ENCODE results near the gene PLCD1. TPM values are rescaled to one million over a fixed set of nuclear protein-coding genes. Genes with fewer than 3 reads are reported as not detected.

PLCD1 gene
- total and polyA plus RNA-seq, 8 donors: 7.5 to 15.6 (median 10.1) TPM

GRCh38 chr3:38000242-38000916 is 29.1 kb downstream of the PLCD1 start:
- Histone ChIP-seq H3K27ac (no peak overlapping the region), H3K4me1 (peaks cover 16 to 25% (median 17%) of the 10 kb centered on the region in 3 donors), H3K27me3 (no peaks in the 10 kb centered on the region), H3K36me3 (no peaks in the 10 kb centered on the region), H3K4me3 (no peak overlapping the region), H3K9me3 (no peaks in the 10 kb centered on the region)
- WGBS, 2 donors: 90 to 93% methylated on average over 6 of the region's 6 CpGs
- no peak for ATAC-seq
- no peak for TF ChIP-seq CTCF (IDR thresholded peaks at IDR 0.05)
- DNase-seq: peak in 5 of 6 donors; percentile 2 to 40 (median 21)
- intact Hi-C loops (cut with DNase I): no loop called here
- FAIRE-seq: no peak

DNA sequence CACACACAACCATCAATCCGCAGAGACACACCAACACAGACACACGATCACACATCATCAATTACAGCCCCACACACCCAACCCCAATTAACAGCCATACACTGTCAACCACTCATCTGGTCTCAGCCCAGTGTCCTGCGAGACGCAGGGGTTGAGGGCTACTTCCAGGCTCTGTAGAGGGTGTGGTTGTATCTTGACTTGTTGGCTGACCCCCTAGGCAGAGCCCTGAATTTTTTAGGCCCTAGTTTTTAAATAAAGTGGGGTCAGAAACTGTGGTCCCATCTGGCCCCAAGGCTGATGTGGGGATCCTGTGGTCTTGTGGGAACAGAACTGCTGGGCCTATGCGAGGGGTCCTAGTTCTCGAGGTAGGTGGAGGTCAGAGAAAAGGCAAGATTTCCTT is 29.6 kb downstream of the PLCD1 start:
- Histone ChIP-seq H3K36me3 (no peaks in the 10 kb centered on the region), H3K9me3 (no peaks in the 10 kb centered on the region), H3K27ac (no peak overlapping the region), H3K27me3 (no peaks in the 10 kb centered on the region), H3K4me1 (peaks cover 16 to 20% (median 17%) of the 10 kb centered on the region in 3 donors), H3K4me3 (no peak overlapping the region)
- WGBS, 2 donors: 89 to 95% methylated on average over 6 of the region's 6 CpGs
- intact Hi-C loops (cut with DNase I): no loop called here
- ATAC-seq: no peak
- no peak for FAIRE-seq
- DNase-seq: peak in 4 of 6 donors; percentile 1 to 21 (median 13)
- no peak for TF ChIP-seq CTCF (IDR thresholded peaks at IDR 0.05)

- no peak overlapping the region for H3K4me3 ChIP-seq
- H3K27ac ChIP-seq: peak overlapping the region; percentile 58 to 88 (median 77)
- no peak for FAIRE-seq
- peaks cover 6 to 12% (median 7%) of the 10 kb centered on the region in 3 donors for H3K4me1 ChIP-seq
- no peak for ATAC-seq
- no peak for TF ChIP-seq CTCF (IDR thresholded peaks at IDR 0.05)
- intact Hi-C loops (cut with DNase I): no loop called here
- WGBS, 2 donors: 84 to 95% methylated on average over 6 of the region's 6 CpGs
- H3K9me3 ChIP-seq: no peaks in the 10 kb centered on the region
- DNase-seq: peak; percentile 14 to 84 (median 52)
- no peaks in the 10 kb centered on the region for H3K36me3 ChIP-seq
- no peaks in the 10 kb centered on the region for H3K27me3 ChIP-seq
Measured at GRCh38 chr3:37997791-37998370, 31.6 kb downstream of the PLCD1 start.

- no peak for TF ChIP-seq CTCF (IDR thresholded peaks at IDR 0.05)
- Histone ChIP-seq H3K4me1 (peaks cover 6 to 14% (median 12%) of the 10 kb centered on the region in 3 donors), H3K9me3 (no peaks in the 10 kb centered on the region), H3K4me3 (no peak overlapping the region), H3K27ac (no peak overlapping the region), H3K27me3 (no peaks in the 10 kb centered on the region), H3K36me3 (no peaks in the 10 kb centered on the region)
- peak in 5 of 6 donors; percentile 10 to 73 (median 33) for DNase-seq
- FAIRE-seq: no peak
- no peak for ATAC-seq
- intact Hi-C loops (cut with DNase I): no loop called here
- WGBS, 2 donors: 84 to 85% methylated on average over 10 of the region's 10 CpGs
Measured at GRCh38 chr3:37997342-37997741, 32.1 kb downstream of the PLCD1 start.

GRCh38 chr3:37996785-37997301 is 32.6 kb downstream of the PLCD1 start:
- H3K9me3 ChIP-seq: no peaks in the 10 kb centered on the region

More at GRCh38 chr3:37996785-37997301, 32.6 kb downstream of the PLCD1 start:
- peak; percentile 77 to 90 (median 84) for TF ChIP-seq CTCF (IDR thresholded peaks at IDR 0.05)
- whole genome bisulfite sequencing, 2 donors: 46 to 53% methylated on average over 7 of the region's 7 CpGs
- H3K27ac ChIP-seq: no peak overlapping the region
- peaks cover 6 to 14% (median 12%) of the 10 kb centered on the region in 3 donors for H3K4me1 ChIP-seq
- H3K36me3 ChIP-seq: no peaks in the 10 kb centered on the region
- no peak overlapping the region for H3K4me3 ChIP-seq
- intact Hi-C loops (cut with DNase I): no loop called here
- no peaks in the 10 kb centered on the region for H3K27me3 ChIP-seq
- ATAC-seq: peak; percentile 49 to 69 (median 64)
- DNase-seq: peak; percentile 63 to 89 (median 85)
- peak; percentile 9 for FAIRE-seq
